Activated T-cell treated with anti-CD3 and anti-CD28 coated beads for 1 hour (primary cell): ENCODE measurements around the gene ECM2.

ENCODE experiments used
- DNase-seq: peaks from one replicate; pipeline ENCODE4 v3.0.0-alpha.2; 2020; ENCODE audit warnings: low read depth

The ECM2 gene

DNA sequence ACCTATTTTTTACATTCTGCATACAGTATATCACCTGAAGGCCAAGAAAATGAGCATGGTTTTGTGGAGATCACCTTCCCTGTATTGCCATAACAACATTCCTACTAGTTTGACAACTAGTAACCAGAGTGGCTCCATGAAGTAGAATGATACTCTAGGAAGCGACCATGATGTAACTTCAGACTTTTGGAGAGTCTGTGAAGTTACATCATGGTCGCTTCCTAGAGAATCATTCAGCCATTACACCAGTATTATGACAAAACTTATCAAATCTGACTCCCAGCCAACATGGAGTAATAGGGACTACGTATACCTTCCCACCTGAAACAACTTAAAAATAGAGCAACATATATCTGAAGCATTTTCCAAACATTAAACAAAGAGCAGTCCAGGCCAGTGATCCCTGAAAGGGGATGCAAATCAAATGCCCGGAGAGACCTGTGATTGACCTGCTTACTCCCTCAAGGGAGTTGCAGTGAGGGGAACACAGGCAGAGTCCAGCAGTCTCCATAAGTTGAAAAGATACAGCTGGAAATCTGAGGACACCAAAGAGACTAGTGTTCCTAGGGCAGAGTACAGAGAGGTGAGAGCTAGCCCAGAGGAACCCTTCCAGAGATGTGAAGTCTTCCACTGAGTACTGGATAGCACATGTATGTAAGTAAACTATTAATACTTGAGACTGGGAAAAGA lies 7.8 kb downstream of the ECM2 start:
- DNase-seq, result no peak

DNA sequence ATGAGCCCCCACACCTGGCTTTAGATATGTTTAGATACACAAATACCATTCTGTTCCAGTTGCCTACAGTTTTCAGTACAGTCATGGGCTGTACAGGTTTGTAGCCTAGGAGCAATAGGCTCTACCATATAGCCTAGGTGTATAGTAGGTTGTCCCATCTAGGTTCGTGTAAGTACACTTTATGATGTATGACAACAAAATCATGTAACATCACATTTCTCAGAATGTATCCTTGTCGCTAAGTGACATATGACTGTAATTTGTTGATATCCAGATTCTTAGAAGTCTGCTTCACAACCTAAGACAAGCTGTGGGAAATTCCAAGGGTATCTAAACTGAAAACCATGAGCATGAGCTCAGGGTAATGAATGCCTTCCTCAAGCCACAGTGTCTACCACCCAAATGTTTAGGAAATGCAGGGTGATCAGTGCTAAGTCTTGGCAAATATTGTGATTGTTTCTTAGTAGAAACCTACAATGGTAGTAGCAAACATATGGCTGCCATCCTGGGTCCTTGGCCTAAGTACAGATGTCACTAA lies 8.4 kb downstream of the ECM2 start:
- DNase-seq, result no peak

DNA sequence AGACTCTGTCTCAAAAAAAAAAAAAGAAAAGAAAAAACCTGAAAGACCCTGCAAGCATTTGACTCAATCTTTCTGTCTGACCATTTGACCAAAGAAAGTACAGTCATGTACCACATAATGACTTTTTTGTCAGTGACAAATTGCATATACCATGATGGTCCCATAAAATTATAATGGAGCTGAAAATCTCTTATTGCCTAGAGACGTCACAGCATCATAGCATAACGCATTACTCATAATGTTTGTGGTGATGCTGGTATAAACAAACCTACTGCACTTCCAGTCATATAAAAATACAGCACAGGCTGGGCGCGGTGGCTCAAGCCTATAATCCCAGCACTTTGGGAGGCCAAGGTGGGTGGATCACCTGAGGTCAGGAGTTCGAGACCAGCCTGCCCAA lies 10.5 kb downstream of the ECM2 start:
- no peak for DNase-seq

DNA sequence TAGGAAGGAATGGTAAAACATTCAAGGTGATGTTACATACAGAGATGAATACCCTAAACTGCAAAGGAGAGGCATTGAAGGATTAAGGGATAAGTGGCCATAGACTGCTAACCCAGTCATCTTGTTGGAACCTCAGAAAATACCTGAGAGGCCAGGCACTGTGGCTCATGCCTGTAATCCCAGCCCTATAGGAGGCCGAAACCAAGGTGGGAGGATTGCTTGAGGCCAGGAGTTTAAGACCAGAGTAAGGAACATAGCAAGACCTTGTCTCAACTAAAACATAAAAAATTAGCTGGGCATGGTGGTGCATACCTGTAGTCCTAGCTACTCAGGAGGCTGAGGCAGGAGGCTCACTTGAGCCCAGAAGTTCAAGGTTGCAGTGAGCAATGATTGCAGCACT lies 10.9 kb downstream of the ECM2 start:
- no peak for DNase-seq

DNA sequence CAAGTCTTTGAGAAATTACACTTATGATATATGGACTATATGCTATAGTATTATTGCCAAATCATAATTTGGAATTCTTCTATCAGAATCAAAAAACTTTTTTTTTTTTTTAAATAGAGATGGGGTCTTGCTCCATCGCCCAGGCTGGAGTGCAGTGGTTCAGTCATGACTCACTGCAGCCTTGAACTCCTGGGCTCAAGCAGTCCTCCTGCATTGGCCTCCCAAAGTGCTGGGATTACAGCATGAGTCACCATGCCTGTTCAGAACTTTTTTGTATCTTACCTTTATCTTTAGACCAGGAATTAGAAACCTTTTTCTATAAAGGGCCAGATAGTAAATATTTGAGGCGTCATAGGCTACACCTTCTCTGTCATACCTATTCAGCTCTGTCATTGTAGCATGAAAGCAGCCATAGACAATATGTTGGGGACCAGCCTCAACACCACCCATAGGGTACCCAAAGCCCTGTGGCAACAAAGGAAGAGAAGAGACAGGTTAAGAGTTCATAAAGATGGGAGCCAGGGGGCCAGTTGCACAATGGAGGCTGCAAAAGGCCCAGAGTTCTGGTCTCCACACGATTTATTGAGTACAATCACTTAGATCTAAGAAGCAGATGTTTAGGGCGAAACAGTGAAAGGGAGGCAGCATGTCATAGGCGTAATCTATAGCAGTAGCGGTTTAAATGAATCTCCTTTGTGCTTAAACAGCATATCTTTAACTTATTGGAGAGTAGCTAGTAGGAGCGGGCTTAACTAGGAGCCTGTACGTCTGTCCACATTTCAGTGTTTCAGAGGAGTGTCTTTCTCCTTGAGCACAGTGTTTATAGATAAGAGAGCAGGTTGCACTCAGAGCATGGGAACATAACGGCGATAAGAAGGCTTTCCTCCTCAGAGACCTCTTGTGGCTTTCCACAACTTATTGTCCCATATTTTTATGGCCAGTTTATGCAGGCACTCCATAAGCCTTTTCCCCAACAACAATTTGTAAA lies 12.5 kb downstream of the ECM2 start:
- no peak for DNase-seq

DNA sequence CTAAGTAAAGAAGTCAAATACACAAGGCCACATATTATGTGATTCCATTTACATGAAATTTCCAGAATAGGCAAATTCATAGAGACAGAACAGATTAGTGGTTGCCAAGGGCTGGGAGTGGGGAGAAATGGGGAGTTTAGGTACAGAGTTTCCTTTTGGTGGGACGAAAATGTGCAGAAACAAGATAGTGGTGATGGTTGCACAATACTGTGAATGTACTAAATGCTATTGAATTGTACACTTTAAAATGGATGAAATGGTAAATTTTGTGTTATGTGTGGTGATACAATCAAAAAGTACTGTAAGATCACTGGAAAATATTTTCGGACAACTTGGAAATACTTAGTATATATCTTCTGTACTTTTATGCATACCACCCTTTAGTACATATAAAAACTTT lies 15.0 kb downstream of the ECM2 start:
- no peak for DNase-seq

DNA sequence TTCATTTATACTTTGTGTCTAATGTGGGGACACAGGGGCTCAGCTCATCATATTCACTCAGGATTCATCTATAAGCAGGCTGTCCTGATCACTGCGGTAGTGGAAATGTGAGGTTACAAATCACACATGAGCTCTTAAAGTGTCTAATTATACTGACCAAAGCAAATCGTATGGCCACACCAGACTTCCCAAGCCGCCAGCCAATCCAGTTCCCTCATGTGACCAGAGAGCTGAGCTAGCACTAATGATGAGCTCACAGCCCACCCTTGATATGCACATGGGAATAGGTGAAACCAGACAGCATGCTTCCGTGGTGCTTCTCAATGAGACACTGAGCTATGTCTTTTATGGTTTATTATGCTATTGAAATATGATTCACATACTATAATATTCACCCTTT lies 17.6 kb downstream of the ECM2 start:
- DNase-seq, result no peak

DNA sequence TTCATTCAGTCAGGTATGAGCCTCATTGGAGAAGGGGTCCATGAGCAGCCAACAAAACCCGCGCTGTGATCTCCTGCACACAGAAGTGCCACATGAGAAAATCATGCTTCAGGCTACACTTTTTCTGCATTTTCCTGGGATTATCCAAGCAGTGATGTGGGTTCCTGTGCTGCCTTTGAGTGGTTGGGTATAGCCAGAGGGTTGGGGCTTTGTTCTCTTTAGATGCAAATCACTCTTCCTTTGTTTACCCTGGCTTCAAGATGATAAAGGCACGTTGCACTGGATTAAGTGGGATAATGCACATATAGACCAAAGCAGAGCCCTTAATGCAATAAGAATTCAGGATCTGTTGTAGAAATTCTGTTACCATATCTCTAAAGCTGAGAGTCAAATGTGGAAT lies 18.7 kb downstream of the ECM2 start:
- no peak for DNase-seq

DNA sequence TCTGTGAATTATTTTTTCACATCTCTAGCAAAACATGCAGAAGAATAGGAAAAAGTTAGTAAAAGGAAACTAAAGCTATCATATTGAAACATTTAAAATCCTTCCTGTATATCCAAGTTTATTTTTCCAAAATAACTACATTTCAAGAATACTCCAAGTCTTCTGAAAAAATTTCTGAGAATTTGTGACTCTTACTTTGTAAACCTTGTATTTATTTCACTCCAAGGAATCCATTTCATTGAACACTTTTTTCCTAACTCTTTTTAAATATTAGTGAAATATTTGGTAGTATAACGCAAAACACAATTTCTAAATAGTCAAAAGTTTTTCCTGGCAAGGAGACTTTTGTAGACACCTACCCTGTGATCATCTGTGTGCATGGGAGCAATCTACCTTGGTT lies 19.3 kb downstream of the ECM2 start:
- no peak for DNase-seq

DNA sequence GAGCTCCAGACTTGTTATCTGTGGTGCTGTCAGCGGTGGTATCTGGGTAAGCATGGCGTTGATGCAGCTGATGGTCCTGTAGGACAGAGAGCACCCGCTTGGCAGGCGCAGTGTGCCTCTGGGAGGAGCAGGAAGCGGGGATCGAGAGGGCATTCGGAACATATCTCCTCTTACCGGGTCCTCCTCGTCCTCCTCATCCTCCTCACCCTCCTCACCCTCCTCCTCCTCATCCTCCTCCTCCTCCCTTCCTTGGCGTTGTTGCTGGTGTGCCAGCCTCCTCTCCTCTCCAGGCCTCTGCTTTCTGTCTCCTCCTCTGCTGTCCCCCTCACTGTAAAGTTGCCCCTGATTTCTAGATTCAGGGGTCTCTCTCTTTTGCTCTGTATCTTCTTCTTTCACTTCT lies 21.2 kb downstream of the ECM2 start:
- DNase-seq, result no peak

DNA sequence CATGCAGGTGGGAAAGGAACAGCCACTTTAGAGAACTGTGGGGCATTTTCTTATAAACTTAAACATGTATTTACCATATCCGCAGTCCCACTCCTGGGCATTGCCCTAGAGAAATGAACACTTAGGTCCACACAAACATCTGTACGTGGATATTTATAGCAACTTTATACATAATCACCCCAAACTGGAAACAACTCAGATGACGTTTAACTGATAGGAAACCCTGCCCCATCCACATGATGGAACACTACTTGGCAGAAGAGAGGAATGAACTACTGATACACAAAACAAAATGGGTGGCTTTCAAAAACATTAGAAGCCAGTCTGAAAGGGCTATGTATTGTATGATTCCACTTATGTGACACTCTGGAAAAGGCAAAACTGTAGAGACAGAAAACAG lies 22.4 kb downstream of the ECM2 start:
- no peak for DNase-seq

DNA sequence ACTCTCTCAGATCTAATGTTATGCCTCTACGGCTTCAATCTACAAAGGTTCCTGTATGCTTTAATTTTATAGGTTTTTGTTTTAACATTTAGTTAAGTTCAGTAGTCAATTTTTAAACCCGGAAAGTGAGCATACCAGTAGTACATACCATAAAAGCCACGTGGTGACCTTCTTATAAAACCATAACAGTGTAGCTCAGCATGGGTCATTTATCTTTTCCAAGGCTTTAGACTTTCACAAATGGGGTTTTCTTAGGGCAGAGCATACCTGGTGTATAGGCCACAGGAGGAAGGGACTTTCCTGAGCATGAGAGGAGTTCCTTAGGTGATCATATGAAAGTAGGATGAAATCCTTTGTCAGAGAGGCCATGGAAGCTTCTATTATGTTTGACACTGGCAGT lies 23.2 kb downstream of the ECM2 start:
- no peak for DNase-seq

DNA sequence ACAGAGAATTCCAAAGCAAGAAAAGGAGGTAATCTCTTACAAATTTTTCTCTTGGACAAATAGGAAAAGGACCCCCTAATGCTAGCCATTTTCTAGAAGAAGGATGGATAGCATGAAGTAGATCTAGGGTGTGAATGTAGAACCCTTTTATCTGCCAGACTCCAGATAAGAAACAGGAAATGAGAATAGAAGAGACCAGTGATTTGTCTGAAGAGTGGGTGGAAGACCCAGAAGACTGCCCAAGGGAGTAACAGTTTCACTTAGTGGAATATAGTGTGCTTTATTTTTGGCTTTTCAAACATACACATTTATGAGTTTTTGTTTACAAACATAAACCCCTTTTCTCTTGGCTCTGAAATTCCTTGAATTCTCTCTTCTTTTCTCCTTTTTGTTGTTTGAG lies 25.0 kb downstream of the ECM2 start:
- no peak for DNase-seq

DNA sequence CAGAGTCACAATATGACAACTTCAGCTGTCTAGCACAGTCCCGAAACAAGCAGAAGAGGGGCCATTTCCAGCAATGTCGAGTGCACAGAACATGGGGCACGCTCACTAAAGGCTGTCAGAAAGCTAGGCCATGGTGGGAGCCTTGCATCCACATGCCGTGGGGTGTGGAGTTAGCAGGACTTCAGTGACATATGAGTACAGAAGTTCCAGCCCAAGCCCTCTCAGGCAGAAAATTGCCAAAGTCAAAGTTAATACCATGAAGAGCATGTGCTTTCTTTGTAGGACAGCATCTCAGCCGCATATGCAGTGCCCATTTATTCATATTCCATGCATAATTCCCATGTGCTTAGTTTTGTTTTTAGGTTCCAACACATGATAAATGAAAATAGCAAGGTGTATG lies 26.7 kb downstream of the ECM2 start:
- DNase-seq, result no peak

DNA sequence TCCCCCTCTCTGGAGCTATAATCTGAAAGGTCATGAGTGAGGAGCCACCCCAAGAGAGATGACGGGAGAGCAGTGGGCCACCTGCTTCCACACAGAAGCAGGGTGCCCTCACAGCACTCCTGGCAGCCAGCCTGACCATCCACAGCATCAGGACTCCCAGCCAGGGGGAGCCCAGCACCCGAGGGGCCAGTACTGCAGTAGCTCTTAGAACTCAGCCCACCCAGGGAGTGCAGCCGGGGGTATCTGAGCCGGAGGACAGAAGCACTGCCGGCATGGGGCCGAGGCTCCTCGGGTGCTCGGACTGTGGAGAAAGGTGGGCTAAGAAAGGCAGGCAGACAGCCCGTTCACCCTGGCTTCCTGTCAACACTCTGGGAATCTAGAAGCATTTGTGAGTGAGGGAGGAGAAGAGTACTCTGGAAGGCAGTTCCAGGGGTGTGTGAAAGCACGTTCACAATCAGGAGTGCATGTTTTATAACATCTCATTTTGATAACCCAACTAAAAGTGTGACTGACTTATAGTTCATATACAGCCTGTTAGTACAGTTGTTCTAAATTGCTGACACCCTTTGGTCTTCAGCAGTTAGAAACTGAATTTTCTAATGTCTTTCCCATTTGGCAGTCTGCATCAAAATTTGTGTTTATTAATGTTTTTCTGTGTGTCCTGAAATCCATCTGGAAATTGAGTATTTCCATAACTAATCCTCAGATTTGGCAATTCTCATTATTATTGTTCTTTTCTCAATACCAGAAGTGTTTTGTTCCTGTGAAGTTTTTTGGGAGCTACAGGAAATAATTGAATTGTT lies 27.6 kb downstream of the ECM2 start:
- DNase-seq, result no peak

DNA sequence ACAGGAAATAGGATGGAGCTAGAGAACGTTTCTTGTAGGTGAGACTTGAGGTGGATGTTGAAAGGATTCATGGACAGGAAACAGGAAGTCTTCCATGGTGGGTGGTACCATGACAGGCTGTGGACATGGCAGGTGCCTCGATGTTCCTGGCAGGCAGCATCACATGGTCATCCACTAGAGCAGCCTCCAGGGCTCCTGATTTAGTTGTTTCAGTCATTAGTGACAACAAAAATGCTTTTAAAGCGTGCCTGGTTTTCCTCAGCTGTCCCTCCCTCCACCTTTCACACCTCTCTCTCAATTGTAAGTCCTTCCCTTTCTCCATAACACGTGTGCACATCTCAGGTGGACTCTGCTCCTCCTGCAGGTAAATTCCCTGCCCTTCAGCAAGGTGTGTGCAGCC lies 28.3 kb downstream of the ECM2 start:
- no peak for DNase-seq

DNA sequence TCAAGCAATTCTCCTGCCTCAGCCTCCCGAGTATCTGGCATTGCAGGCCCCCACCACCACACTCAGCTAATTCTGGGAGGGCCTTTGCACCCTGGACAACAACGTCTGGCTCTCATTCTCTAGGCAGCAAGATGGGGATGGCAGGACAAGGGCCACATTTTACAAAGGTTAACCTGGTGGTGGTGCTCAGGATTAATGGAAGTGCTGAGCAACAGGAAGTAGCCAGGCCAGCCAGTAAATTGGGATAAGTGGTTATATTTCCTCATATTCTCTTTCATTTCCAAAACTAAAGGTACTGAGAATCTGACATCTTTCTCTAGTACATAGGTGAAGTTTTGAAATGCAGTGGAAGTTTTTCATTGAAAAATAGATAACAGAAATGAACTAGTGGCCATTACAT lies 28.8 kb downstream of the ECM2 start:
- no peak for DNase-seq

DNA sequence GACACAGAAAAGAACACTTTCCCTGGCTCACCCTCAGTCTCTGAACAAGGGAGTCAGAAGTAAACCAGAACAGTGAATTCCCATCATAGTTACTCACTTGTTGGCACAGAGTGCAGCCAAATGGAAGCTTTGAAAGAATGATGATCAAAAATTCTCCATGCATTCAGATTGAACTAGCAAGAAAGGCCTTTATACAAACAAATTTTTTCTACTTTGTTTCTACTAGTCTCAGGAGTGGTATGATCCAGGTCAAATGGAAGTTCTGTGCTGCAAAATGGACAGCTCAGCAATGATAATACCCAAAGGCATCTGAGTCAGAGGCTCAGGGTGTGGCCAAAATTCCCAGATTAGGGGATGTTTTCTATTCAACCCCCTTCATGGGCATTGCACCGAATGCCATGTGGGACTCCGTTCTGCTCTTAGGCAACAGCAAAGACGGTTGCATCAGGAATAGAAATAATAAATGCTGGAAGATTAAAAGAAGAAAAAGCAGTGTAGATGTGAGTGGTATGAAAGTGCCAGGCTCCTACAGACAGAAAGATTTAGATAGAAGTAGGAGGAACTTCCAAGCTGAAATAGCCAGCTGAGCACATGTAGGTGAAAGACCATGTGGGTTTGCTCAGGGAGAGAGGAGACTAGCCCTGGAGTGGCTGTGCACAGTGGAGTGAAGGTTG lies 29.5 kb downstream of the ECM2 start:
- DNase-seq, result no peak

DNA sequence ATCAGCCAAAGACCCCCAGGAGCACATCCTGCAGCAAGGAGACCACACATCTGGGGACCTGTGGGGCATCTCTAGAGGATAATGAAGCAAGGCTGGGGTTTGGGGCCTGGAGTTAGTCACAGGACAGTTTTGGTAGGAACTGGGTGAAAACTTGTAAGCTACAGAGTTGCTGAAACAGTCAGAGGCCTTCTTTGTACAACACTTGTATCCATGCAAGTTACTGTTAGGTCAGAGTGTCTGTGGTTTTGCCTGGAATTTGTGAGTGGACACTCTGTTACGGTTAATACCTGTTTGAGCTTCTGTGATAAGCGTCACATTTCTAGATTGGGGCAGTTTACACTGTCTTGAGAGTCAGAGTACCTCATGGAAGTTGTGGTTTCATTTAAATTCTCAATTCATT lies 30.9 kb downstream of the ECM2 start:
- no peak for DNase-seq

DNA sequence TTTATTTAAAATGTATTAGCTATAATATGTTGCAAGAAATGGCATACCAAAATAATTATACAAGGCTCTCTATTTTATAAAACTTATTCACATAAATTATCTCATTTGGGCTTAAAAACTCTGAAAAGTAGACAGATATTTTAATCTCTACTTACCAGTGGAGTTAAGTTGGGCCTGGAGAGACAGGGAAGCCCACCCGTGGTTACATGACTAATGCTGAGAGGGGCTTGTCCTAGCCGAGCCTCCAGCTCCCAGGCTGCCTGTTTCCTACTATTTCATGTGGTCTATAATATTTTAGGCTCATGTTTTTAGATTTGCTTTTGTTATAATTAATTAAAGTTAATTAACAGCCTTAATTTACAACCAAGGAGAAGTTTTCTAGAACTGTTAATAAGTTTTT lies 32.6 kb downstream of the ECM2 start:
- DNase-seq, result no peak

DNA sequence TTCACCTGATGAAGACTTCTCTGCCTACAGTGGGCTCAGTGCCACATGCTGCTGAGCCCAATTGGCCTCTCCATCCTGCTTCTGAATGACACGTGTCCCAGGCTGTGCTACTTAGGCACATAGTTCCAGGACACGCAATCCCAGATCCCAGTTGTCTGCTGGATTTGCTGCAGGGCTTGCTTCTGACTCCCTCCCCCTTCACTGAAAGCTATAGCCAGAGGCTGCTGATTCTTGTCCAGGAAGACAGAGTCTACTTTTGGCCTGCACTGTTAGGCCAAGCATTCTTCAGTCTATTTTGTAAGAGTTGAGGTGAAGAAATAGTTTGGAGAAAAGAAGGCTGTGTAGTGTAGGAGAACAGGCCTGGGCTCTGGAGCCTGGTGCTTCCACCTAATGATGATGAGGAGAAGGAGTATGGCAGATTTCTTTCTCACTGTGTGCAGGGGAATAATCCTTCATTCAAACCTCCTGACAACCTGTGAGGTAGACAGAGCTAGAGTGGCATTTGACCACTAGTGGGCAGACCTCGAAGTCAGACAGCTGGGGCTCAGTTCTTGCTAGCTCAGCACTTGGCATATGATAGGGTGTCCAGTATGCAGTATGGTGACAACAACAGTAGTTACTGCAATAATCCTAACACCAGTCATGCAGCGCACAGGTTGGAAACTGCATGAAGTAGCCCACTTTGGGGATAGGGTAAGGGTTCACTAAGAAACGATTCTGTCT lies 34.0 kb downstream of the ECM2 start:
- DNase-seq, result no peak
